ENCODE results near the gene OBP2B.
"Not testable (repeated sequence)": the region's sequence is repeated elsewhere in the genome, so short reads cannot be mapped to it uniquely, and the experiment has no call there.

Gene OBP2B

GRCh38 chr9:133227242-133227860 lies 18.3 kb upstream of the OBP2B start:
- no peak overlapping the region for H3K9ac ChIP-seq (ENCODE audit: low read length)
- H3K27ac ChIP-seq (ENCODE audit: low read depth, low read length) = no peak overlapping the region
- H3K4me1 ChIP-seq (ENCODE audit: insufficient read depth, low read length) = no peaks in the 10 kb centered on the region
- no peaks in the 10 kb centered on the region for H3K36me3 ChIP-seq (ENCODE audit: insufficient read depth, low read length)
- H3K9me3 ChIP-seq (ENCODE audit: low read length) = no peaks in the 10 kb centered on the region
- H3K4me3 ChIP-seq (ENCODE audit: low read depth in 1 of 2, low read length in 2 of 2) = no peak overlapping the region
- H3K27me3 ChIP-seq (ENCODE audit: control insufficient read depth in 1 of 2, insufficient read depth in 2 of 2, low read length in 2 of 2) = peaks cover 0 to 8% of the 10 kb centered on the region in 2 donors

DNA sequence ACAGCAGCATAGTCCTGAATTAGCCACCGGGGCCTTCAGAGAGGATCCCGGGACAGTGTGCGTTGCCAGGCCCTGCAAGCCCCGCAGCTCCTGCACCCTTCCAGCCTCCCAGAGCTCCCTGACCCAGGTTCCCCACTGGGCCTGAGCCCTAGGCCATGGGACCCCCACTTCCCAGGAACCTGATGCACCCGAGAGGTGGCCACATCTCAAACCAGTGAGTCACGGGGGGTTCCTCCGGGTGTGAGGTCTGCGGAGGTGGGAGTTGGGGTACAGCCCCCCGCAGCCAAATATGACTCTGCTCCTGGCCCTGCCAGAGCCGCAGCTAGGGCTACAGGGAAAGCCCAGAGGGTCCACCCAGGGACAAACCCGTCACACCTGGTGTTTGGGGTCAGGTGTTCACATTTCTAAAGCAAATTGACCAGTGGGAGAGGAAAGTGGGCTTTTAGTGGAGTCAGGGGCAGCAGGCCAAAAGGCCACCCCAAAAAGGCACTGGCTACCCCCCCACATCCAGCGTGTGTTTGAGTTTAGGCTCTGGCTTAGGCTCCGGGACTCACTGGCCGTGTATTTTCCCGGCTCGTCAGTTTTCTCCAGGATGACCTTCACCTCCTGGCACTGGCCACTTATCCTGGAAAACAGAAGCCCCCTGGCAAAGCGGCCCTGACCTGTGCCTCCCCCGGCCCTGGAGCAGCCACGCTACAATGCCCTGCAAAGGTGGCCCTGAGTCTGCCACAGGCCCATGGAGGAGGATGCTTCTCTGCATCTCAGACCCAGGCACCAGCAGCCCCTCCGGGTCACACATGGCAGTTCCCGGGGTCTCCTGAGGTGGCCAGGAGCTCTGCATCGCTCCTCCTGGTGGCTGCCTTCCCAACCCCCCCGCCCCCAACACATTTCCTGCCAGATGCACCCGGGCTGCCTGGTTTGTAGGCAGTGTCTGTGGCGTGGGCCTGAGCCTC lies 17.4 kb upstream of the OBP2B start:
- H3K27me3 ChIP-seq (ENCODE audit: control insufficient read depth in 1 of 2, insufficient read depth in 2 of 2, low read length in 2 of 2) = peaks cover 0 to 8% of the 10 kb centered on the region in 2 donors

DNA sequence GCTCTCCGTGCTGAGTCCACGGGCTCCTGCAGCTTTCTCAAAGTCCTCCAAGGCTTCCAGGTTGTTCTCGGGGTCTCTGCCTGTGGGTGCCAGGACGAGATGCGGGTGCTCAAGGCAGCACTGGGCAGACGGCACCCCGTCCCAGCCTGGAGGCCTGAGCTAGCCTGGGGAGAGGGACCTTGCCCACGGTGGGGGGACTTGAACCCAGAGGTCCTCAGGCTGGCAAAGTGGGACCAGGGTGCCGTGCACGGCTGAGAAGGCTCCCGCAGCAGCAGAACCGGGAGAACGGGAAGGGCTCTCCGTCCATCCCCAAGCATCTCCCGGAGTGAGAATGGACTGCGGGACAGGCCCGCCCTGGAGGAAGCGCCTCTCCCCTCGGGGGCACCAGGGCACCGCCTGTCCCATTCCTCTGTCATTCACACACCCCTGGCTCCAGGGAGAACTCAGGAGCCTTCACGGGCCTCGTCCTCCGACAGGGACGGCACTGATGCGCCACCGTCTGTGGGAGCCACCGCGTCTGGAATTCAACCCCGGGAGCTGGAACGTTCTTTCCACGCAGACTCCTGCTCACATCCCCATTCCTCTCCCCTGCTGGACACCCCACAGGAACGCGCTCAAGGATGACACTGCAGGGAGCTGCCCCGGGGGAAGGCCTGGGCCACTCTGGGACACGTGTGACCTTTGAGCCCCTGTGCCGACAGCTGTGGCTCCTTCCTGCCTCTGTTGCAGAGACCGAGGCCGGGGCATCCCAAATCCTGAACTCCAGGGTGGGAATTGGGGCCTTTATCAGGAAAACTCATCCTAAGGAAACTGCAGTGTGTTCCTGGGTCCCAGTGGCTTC lies 16.3 kb upstream of the OBP2B start:
- Histone ChIP-seq H3K4me3 (ENCODE audit: low read depth in 1 of 2, low read length in 2 of 2) (no peak overlapping the region), H3K36me3 (ENCODE audit: insufficient read depth, low read length) (no peaks in the 10 kb centered on the region), H3K9ac (ENCODE audit: low read length) (no peak overlapping the region), H3K27ac (ENCODE audit: low read depth, low read length) (no peak overlapping the region), H3K9me3 (ENCODE audit: low read length) (no peaks in the 10 kb centered on the region), H3K4me1 (ENCODE audit: insufficient read depth, low read length) (no peaks in the 10 kb centered on the region), H3K27me3 (ENCODE audit: control insufficient read depth in 1 of 2, insufficient read depth in 2 of 2, low read length in 2 of 2) (peaks cover 0 to 8% of the 10 kb centered on the region in 2 donors)

More for the DNA sequence above, 17.4 kb upstream of the OBP2B start:
- H3K9me3 ChIP-seq (ENCODE audit: low read length) = no peaks in the 10 kb centered on the region
- H3K4me1 ChIP-seq (ENCODE audit: insufficient read depth, low read length) = no peaks in the 10 kb centered on the region
- H3K27ac ChIP-seq (ENCODE audit: low read depth, low read length) = no peak overlapping the region
- H3K36me3 ChIP-seq (ENCODE audit: insufficient read depth, low read length) = no peaks in the 10 kb centered on the region
- H3K9ac ChIP-seq (ENCODE audit: low read length) = no peak overlapping the region
- no peak overlapping the region for H3K4me3 ChIP-seq (ENCODE audit: low read depth in 1 of 2, low read length in 2 of 2)

DNA sequence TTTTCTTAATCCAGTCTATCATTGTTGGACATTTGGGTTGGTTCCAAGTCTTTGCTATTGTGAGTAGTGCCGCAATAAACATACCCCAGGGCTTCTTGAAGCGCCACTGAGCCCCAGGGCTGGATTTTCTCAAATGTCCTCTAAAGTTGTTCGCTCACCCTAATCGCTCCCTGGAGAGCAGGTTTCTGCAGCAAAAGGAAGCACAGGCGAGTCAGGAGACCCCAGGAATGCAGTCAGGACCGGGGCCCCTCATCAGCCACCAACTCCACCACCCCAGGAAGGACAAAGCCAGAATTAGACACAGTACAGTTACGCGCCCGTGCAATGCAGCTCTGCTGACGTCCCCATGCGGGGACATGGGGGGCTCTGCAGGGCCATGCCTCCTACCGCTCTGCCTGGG lies 15.7 kb upstream of the OBP2B start:
- no peaks in the 10 kb centered on the region for H3K9me3 ChIP-seq (ENCODE audit: low read length)
- H3K27me3 ChIP-seq (ENCODE audit: control insufficient read depth in 1 of 2, insufficient read depth in 2 of 2, low read length in 2 of 2) = peaks cover 0 to 8% of the 10 kb centered on the region in 2 donors
- H3K36me3 ChIP-seq (ENCODE audit: insufficient read depth, low read length) = no peaks in the 10 kb centered on the region
- no peak overlapping the region for H3K9ac ChIP-seq (ENCODE audit: low read length)
- no peak overlapping the region for H3K4me3 ChIP-seq (ENCODE audit: low read depth in 1 of 2, low read length in 2 of 2)
- H3K27ac ChIP-seq (ENCODE audit: low read depth, low read length) = no peak overlapping the region
- no peaks in the 10 kb centered on the region for H3K4me1 ChIP-seq (ENCODE audit: insufficient read depth, low read length)

GRCh38 chr9:133223159-133223756 lies 14.2 kb upstream of the OBP2B start:
- not testable (repeated sequence) for H3K4me1 ChIP-seq (ENCODE audit: insufficient read depth, low read length); H3K36me3 ChIP-seq (ENCODE audit: insufficient read depth, low read length); H3K27ac ChIP-seq (ENCODE audit: low read depth, low read length); H3K9ac ChIP-seq (ENCODE audit: low read length); H3K9me3 ChIP-seq (ENCODE audit: low read length); H3K4me3 ChIP-seq (ENCODE audit: low read depth in 1 of 2, low read length in 2 of 2); H3K27me3 ChIP-seq (ENCODE audit: control insufficient read depth in 1 of 2, insufficient read depth in 2 of 2, low read length in 2 of 2)

DNA sequence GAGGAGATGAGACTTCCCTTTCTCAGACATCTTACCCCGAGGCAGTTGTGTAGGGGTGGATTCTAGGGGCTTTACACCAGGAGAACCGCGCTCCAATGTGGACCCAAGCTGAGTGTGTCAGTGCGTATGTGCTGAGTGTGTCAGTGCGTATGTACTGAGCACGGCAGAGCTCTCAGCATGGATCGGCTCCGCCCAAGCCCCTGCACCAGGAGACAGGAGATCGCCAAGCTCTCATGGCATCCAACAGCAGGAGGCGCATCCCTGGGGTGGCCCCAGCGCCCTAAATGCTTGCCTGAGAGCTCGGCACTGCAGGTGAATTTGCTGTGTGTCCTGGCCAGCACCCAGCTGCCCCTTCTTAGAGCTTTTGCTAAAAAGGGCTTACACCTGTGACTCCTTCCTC lies 12.9 kb upstream of the OBP2B start:
- not testable (repeated sequence) for H3K4me3 ChIP-seq (ENCODE audit: low read depth in 1 of 2, low read length in 2 of 2); H3K9ac ChIP-seq (ENCODE audit: low read length); H3K27me3 ChIP-seq (ENCODE audit: control insufficient read depth in 1 of 2, insufficient read depth in 2 of 2, low read length in 2 of 2)

DNA sequence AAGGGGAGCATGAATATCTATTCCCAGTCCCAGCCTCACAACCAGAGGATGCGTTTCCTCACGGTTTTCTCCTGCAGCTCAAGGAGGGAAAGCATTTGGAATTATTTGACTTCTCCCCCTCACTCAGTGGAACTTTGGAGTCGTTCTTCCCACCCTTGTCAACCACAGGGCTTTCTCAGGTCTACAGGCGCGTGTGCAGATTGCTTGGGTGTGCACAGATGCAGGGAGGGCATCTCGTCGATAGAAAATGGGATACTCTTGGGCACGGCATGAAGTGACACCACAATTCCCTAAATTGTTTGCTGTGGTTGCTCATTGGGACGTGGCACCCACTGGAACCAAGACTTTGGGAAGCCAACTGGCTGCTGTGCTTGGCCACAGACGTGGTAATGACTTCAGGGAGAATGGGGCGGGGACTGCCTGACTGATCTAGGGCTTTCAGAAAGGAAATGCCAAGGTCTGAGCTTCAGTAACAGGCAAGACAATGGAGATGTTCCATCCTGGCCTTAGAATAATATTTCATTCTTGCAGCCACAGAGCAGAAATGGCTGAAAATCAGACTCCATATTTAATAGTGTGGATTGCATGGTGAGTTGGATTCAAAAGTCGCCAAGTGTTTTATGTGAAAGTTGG lies 12.2 kb upstream of the OBP2B start:
- Histone ChIP-seq H3K27ac (ENCODE audit: low read depth, low read length) (no peak overlapping the region), H3K9ac (ENCODE audit: low read length) (no peak overlapping the region), H3K27me3 (ENCODE audit: control insufficient read depth in 1 of 2, insufficient read depth in 2 of 2, low read length in 2 of 2) (peaks cover 0 to 3% of the 10 kb centered on the region in 2 donors), H3K36me3 (ENCODE audit: insufficient read depth, low read length) (no peaks in the 10 kb centered on the region), H3K4me3 (ENCODE audit: low read depth in 1 of 2, low read length in 2 of 2) (no peak overlapping the region), H3K4me1 (ENCODE audit: insufficient read depth, low read length) (no peaks in the 10 kb centered on the region), H3K9me3 (ENCODE audit: low read length) (no peaks in the 10 kb centered on the region)

More for the DNA sequence above, 12.9 kb upstream of the OBP2B start:
- H3K4me1 ChIP-seq (ENCODE audit: insufficient read depth, low read length); H3K9me3 ChIP-seq (ENCODE audit: low read length); H3K27ac ChIP-seq (ENCODE audit: low read depth, low read length); H3K36me3 ChIP-seq (ENCODE audit: insufficient read depth, low read length): not testable (repeated sequence)

- H3K27me3 ChIP-seq (ENCODE audit: control insufficient read depth in 1 of 2, insufficient read depth in 2 of 2, low read length in 2 of 2); H3K4me1 ChIP-seq (ENCODE audit: insufficient read depth, low read length): not testable (repeated sequence)
Measured at GRCh38 chr9:133218049-133218975, 9.3 kb upstream of the OBP2B start.

GRCh38 chr9:133217333-133217988 lies 8.4 kb upstream of the OBP2B start:
- H3K27me3 ChIP-seq (ENCODE audit: control insufficient read depth in 1 of 2, insufficient read depth in 2 of 2, low read length in 2 of 2); H3K27ac ChIP-seq (ENCODE audit: low read depth, low read length); H3K4me3 ChIP-seq (ENCODE audit: low read depth in 1 of 2, low read length in 2 of 2); H3K9ac ChIP-seq (ENCODE audit: low read length); H3K9me3 ChIP-seq (ENCODE audit: low read length); H3K4me1 ChIP-seq (ENCODE audit: insufficient read depth, low read length); H3K36me3 ChIP-seq (ENCODE audit: insufficient read depth, low read length): not testable (repeated sequence)

More at GRCh38 chr9:133218049-133218975, 9.3 kb upstream of the OBP2B start:
- H3K36me3 ChIP-seq (ENCODE audit: insufficient read depth, low read length); H3K27ac ChIP-seq (ENCODE audit: low read depth, low read length); H3K9ac ChIP-seq (ENCODE audit: low read length); H3K9me3 ChIP-seq (ENCODE audit: low read length); H3K4me3 ChIP-seq (ENCODE audit: low read depth in 1 of 2, low read length in 2 of 2): not testable (repeated sequence)

DNA sequence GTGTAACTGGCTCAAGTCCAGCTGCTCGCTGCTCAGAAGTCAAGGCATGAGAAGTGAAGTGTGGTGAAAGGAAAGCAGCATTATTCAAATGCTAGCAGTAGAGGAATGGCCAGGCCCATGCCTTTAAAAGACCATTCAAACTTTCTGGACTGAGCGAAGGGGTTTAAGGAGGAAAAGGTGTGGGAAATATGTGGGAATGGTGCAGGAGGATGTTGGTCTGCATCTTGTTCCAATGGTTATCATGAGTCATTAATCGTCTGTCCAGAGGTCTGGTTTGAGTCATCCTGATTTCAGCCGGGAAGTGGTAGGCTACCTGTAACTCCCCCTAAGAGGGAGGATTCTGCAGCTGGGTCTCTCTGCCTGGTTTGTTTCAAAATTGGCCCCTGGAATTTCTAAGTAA lies 5.2 kb upstream of the OBP2B start:
- not testable (repeated sequence) for H3K27ac ChIP-seq (ENCODE audit: low read depth, low read length); H3K36me3 ChIP-seq (ENCODE audit: insufficient read depth, low read length); H3K9me3 ChIP-seq (ENCODE audit: low read length); H3K4me1 ChIP-seq (ENCODE audit: insufficient read depth, low read length); H3K4me3 ChIP-seq (ENCODE audit: low read depth in 1 of 2, low read length in 2 of 2); H3K27me3 ChIP-seq (ENCODE audit: control insufficient read depth in 1 of 2, insufficient read depth in 2 of 2, low read length in 2 of 2); H3K9ac ChIP-seq (ENCODE audit: low read length)
